ENCODE data around the gene FHL3.
"Not testable (repeated sequence)": the region's sequence is repeated elsewhere in the genome, so short reads cannot be mapped to it uniquely, and the experiment has no call there.

Gene FHL3

GRCh38 chr1:37983546-37983945, 21.8 kb downstream of the FHL3 start:
- DNase-seq, result no peak

DNA sequence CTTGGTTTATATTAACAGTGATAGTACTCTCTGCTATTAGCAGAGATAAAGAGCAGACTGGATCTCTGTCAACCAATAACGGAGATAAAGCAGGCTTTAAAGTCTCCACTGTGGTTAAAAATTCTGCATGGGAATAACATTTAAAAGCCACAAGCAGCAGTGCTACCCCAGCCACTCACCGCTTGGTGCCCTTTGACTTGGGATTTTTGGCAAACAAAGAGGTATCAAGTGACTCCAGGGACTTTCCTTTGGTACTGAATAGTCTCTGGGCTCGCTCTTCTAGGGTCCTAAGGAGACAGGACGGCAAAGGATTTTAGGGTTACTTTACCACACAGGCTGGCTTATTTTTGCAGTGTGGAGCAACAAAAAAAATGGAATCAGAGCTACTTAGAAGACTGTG, 26.8 kb downstream of the FHL3 start:
- no peak for DNase-seq

DNA sequence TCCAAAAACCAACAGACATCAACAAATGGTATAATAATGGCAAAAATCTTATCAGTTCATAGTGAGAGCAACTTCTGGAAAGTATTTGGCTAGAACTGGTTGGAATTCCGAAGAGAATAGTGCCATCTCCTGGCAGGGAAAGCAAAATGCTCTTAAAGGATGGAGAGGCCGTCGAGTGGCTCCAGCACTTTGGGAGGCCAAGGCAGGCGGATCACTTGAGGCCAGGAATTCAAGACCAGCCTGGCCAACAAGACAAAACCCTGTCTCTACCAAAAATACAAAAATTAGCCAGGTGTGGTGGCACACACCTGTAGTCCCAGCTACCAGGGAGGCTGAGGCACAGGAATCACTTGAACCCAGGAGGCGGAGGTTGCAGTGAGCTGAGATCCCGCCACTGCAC, 30.2 kb downstream of the FHL3 start:
- DNase-seq, result not testable (repeated sequence)

DNA sequence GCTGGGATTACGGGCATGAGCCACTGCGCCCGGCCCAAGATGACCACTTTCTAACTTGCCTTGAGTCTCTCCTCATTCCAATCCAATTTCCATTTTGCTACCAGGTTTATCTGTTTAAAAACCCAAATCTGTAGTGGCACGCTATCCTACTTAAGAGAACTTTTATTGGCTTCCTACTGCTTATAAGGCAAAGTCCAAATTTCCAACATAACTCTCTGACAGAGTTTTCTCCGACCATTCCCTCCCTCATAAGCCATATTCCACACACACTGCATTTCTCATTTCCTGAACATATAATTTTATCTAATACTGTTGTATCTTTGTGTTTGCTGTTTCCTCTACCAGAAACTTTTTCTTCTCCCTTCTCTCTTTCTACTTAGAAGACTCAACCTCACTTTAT, 30.7 kb downstream of the FHL3 start:
- no peak for DNase-seq

GRCh38 chr1:37973684-37974083, 31.6 kb downstream of the FHL3 start:
- not testable (repeated sequence) for DNase-seq

DNA sequence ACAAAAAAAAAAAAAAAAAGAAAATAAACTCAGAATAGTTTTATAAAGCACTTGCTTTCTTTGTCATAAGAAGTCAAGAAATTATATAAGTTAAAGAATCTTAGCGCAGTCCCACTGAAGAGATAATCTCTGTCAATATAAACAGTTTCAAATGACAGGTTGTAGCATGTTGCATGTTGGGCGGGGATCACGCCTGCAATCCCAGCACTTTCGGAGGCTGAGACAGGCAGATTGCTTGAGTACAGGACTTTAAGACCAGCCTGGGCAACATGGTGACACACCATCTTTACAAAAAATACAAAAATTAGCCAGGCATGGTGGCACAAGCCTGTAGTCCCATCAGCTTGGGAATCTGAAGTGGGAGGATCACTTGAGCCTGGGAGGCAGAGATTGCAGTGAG, 40.0 kb downstream of the FHL3 start:
- DNase-seq, result no peak

DNA sequence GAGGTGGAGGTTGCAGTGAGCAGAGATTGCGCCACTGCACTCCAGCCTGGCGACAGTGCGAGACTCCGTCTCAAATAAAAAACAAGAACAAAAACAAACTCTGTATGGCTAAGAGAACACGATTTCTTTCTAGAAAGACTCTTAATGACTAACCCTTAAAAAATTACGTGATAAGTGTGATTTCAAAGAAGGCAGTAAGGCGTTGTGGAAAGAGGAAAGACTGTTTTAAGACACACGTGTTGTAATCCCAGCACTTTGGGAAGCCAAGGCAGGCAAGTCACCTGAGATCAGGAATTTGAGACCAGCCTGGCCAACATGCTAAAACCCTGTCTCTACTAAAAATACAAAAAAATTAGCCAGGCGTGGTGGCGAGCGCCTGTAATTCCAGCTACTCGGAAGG, 41.2 kb downstream of the FHL3 start:
- not testable (repeated sequence) for DNase-seq

GRCh38 chr1:37958690-37959089, 46.6 kb downstream of the FHL3 start:
- DNase-seq, result no peak

DNA sequence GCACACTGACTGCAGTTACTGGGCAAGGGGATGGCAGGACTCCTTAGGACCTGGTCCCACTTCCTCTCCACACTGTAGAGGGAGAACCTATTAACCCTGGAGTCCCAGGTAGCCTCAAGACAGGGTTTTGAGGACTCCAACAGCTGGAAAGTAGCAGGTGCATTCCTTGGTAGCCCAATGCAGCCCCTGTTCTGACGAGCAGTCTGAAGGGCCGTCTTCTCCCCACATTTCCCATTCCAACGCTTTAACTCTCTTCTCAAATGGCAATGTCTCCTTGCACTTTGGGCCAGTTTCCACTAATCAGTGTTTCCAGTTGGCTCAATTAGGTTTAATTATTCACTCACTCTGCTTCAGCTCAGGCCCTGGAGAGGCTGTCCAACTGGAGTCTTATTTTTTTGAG, 49.6 kb downstream of the FHL3 start:
- no peak for DNase-seq

GRCh38 chr1:37954316-37954971, 50.9 kb downstream of the FHL3 start:
- no peak for DNase-seq

- no peak for DNase-seq
These were observed 52.6 kb downstream of the FHL3 start for GRCh38 chr1:37952738-37953137.

GRCh38 chr1:37951783-37952624, 53.3 kb downstream of the FHL3 start:
- DNase-seq, result no peak

DNA sequence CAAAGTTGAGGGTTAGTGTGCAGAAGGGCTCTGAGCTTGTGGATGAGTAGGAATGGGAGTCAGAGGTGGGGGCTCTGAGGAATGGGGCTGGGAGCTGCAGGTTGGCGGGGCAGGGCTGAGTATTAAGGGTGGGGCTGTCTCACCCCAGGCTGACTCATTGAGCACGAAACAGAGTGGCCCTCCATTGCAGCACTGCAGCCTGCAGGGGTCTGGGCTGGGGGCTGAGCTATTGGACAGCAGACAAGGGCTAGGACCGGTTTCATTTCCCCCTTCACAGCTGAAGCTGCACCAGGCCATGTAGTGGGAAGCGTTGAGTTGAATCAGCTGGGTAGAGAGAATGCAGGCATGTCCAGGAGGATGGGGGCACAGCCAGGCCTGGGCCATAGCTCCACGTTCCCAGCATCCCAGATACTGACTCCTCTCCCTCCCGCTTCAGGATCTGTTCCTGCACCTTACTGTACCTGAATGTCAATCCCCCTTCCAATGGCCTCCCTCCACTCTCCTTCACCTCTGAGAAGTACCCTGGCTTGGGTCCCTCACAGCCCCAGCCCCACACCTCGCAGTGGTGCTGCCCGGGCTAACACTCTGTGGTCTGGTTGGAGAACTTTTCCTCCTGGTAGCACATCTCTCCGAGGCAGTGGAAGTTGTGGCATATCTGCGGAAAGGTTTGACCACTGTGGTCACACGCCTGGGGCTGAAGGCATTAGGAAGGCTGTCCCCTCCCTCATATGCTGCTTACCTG, 54.1 kb downstream of the FHL3 start:
- no peak for DNase-seq

DNA sequence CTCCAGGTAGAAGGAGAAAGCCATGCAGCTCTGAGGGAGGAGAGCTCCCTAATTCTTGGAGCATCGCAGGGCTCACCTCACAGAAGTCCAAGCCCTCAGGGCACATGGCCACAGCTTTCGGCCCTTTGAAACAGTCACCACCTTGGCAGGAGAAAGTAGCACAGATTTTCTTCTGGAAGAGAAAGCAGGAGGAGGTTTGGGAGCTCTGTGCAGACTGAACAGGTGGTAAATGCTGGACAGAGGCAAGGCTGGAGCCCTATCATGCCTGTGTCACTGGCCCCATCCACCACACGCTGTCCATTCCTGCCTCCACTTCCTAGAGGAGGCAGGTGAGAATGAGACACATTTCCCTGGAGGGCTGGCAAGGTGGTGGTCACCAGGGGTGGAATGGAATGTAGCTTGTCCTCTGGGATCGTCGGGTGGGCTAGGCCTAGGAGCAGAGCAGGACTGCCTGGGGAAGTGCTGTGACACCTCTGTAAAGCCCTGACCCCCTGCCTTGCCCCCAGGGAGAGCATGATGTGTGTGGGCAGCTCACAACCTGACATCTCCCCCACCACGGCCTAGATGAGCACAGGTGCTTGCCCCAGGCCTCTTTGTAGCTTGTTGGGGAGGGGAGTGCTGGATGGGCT, 55.7 kb downstream of the FHL3 start:
- DNase-seq, result no peak

- DNase-seq, result no peak
These were observed 56.5 kb downstream of the FHL3 start for GRCh38 chr1:37948841-37949240.

GRCh38 chr1:37948166-37948565, 57.1 kb downstream of the FHL3 start:
- no peak for DNase-seq

- DNase-seq, result no peak
These were observed 58.0 kb downstream of the FHL3 start for GRCh38 chr1:37947364-37947763.
